Stimulated activated naive CD8-positive, alpha-beta T cell treated with anti-CD3 and anti-CD28 coated beads, Interleukin-15, amount 100 ng/mL, for 72 hours (primary cell): ENCODE measurements around the gene IGF1R.

Experiments
- ATAC-seq: fragments of 150-1000 bp; cut with Tn5 transposase; 2 replicates; pipeline ENCODE4 v1.10.0; 2021; ENCODE audit warnings: mild to moderate bottlenecking, moderate library complexity
- DNase-seq, 2 donors: peaks; one replicate each; pipeline ENCODE4 v3.0.0; 2021 to 2022
- H3K27ac Mint-ChIP-seq, 2 donors: one replicate each; pipeline ENCODE4 v1.8.0; 2022; ENCODE audit warnings: mild to moderate bottlenecking in 2 of 2, mixed read lengths in 2 of 2, moderate library complexity in 2 of 2
- H3K27me3 Mint-ChIP-seq: one replicate; pipeline ENCODE4 v1.8.0; 2022; ENCODE audit warnings: mixed read lengths
- H3K4me1 Mint-ChIP-seq: one replicate; pipeline ENCODE4 v1.8.0; 2022; ENCODE audit warnings: mild to moderate bottlenecking, mixed read lengths
- H3K4me3 Mint-ChIP-seq, 2 donors: one replicate each; pipeline ENCODE4 v1.8.0; 2022; ENCODE audit warnings: mild to moderate bottlenecking in 2 of 2, mixed read lengths in 2 of 2, moderate library complexity in 1 of 2
- H3K9me3 Mint-ChIP-seq, 2 donors: one replicate each; pipeline ENCODE4 v1.8.0; 2022; ENCODE audit warnings: mixed read lengths in 2 of 2

IGF1R gene

GRCh38 chr15:98720577-98721565, 72.5 kb downstream of the IGF1R start:
- H3K27me3 Mint-ChIP-seq = no peaks in the 10 kb centered on the region
- H3K4me3 Mint-ChIP-seq = peak overlapping the region; percentile 13 to 23
- H3K9me3 Mint-ChIP-seq = no peaks in the 10 kb centered on the region
- DNase-seq = no peak
- no peak overlapping the region for H3K27ac Mint-ChIP-seq
- peaks cover 86% of the 10 kb centered on the region for H3K4me1 Mint-ChIP-seq
- no peak for ATAC-seq

GRCh38 chr15:98722209-98722608, 73.9 kb downstream of the IGF1R start:
- H3K4me3 Mint-ChIP-seq = no peak overlapping the region
- H3K27me3 Mint-ChIP-seq = no peaks in the 10 kb centered on the region
- no peaks in the 10 kb centered on the region for H3K9me3 Mint-ChIP-seq
- H3K4me1 Mint-ChIP-seq = peaks cover 83% of the 10 kb centered on the region
- DNase-seq = no peak
- no peak overlapping the region for H3K27ac Mint-ChIP-seq
- ATAC-seq = no peak

GRCh38 chr15:98722645-98723044, 74.3 kb downstream of the IGF1R start:
- Mint-ChIP-seq H3K4me1 (peaks cover 86% of the 10 kb centered on the region), H3K27ac (no peak overlapping the region), H3K9me3 (no peaks in the 10 kb centered on the region), H3K27me3 (no peaks in the 10 kb centered on the region), H3K4me3 (no peak overlapping the region)
- no peak for ATAC-seq
- no peak for DNase-seq

GRCh38 chr15:98723195-98723594, 74.9 kb downstream of the IGF1R start:
- Mint-ChIP-seq H3K4me1 (peaks cover 86% of the 10 kb centered on the region), H3K4me3 (no peak overlapping the region), H3K27me3 (no peaks in the 10 kb centered on the region), H3K27ac (no peak overlapping the region), H3K9me3 (no peaks in the 10 kb centered on the region)
- ATAC-seq (no peak), DNase-seq (no peak)

- Mint-ChIP-seq H3K27ac (peak overlapping the region in 1 of 2 donors; percentile 20), H3K9me3 (no peaks in the 10 kb centered on the region), H3K27me3 (no peaks in the 10 kb centered on the region), H3K4me3 (no peak overlapping the region), H3K4me1 (peaks cover 86% of the 10 kb centered on the region)
- ATAC-seq (no peak), DNase-seq (no peak)
Measured at GRCh38 chr15:98724048-98724447, 75.7 kb downstream of the IGF1R start.

- ATAC-seq (no peak), DNase-seq (no peak)
- H3K9me3 Mint-ChIP-seq = no peaks in the 10 kb centered on the region
- peaks cover 85% of the 10 kb centered on the region for H3K4me1 Mint-ChIP-seq
- H3K4me3 Mint-ChIP-seq = no peak overlapping the region
- H3K27me3 Mint-ChIP-seq = no peaks in the 10 kb centered on the region
- H3K27ac Mint-ChIP-seq = no peak overlapping the region
Measured at GRCh38 chr15:98724494-98724893, 76.2 kb downstream of the IGF1R start.

GRCh38 chr15:98725874-98726273, 77.5 kb downstream of the IGF1R start:
- DNase-seq = no peak
- Mint-ChIP-seq H3K27ac (no peak overlapping the region), H3K4me1 (peaks cover 74% of the 10 kb centered on the region), H3K4me3 (no peak overlapping the region), H3K27me3 (no peaks in the 10 kb centered on the region), H3K9me3 (no peaks in the 10 kb centered on the region)
- ATAC-seq = no peak

- H3K27ac Mint-ChIP-seq = no peak overlapping the region
- DNase-seq (no peak), ATAC-seq (no peak)
- no peaks in the 10 kb centered on the region for H3K27me3 Mint-ChIP-seq
- no peaks in the 10 kb centered on the region for H3K9me3 Mint-ChIP-seq
- H3K4me1 Mint-ChIP-seq = peaks cover 59% of the 10 kb centered on the region
- H3K4me3 Mint-ChIP-seq = no peak overlapping the region
Measured at GRCh38 chr15:98727115-98728040, 79.0 kb downstream of the IGF1R start.

- no peaks in the 10 kb centered on the region for H3K27me3 Mint-ChIP-seq
- H3K9me3 Mint-ChIP-seq = no peaks in the 10 kb centered on the region
- no peak overlapping the region for H3K27ac Mint-ChIP-seq
- H3K4me3 Mint-ChIP-seq = no peak overlapping the region
- peaks cover 52% of the 10 kb centered on the region for H3K4me1 Mint-ChIP-seq
- ATAC-seq (no peak), DNase-seq (no peak)
Measured at GRCh38 chr15:98728082-98728810, 79.9 kb downstream of the IGF1R start.

GRCh38 chr15:98728811-98729160, 80.4 kb downstream of the IGF1R start:
- DNase-seq (no peak), ATAC-seq (no peak)
- no peaks in the 10 kb centered on the region for H3K9me3 Mint-ChIP-seq
- H3K4me3 Mint-ChIP-seq = no peak overlapping the region
- H3K4me1 Mint-ChIP-seq = peaks cover 55% of the 10 kb centered on the region
- H3K27me3 Mint-ChIP-seq = no peaks in the 10 kb centered on the region
- no peak overlapping the region for H3K27ac Mint-ChIP-seq

GRCh38 chr15:98729446-98730042, 81.2 kb downstream of the IGF1R start:
- Mint-ChIP-seq H3K4me1 (peaks cover 55% of the 10 kb centered on the region), H3K27ac (no peak overlapping the region), H3K4me3 (no peak overlapping the region), H3K27me3 (no peaks in the 10 kb centered on the region), H3K9me3 (no peaks in the 10 kb centered on the region)
- DNase-seq = no peak
- no peak for ATAC-seq

- Mint-ChIP-seq H3K4me3 (no peak overlapping the region), H3K9me3 (no peaks in the 10 kb centered on the region), H3K27me3 (no peaks in the 10 kb centered on the region), H3K27ac (no peak overlapping the region), H3K4me1 (peaks cover 62% of the 10 kb centered on the region)
- DNase-seq (no peak), ATAC-seq (no peak)
Measured at GRCh38 chr15:98730860-98731711, 82.7 kb downstream of the IGF1R start.

GRCh38 chr15:98731712-98732450, 83.5 kb downstream of the IGF1R start:
- no peak for DNase-seq
- no peaks in the 10 kb centered on the region for H3K9me3 Mint-ChIP-seq
- no peaks in the 10 kb centered on the region for H3K27me3 Mint-ChIP-seq
- ATAC-seq = peak; percentile 26
- peaks cover 62% of the 10 kb centered on the region for H3K4me1 Mint-ChIP-seq
- no peak overlapping the region for H3K4me3 Mint-ChIP-seq
- no peak overlapping the region for H3K27ac Mint-ChIP-seq

- Mint-ChIP-seq H3K27ac (no peak overlapping the region), H3K4me1 (peaks cover 63% of the 10 kb centered on the region), H3K27me3 (no peaks in the 10 kb centered on the region), H3K9me3 (no peaks in the 10 kb centered on the region), H3K4me3 (no peak overlapping the region)
- ATAC-seq (no peak), DNase-seq (no peak)
Measured at GRCh38 chr15:98733098-98733497, 84.8 kb downstream of the IGF1R start.
